Fibroblast of lung (primary cell): ENCODE measurements around the gene SLC2A1. TPM values are rescaled to one million over a fixed set of nuclear protein-coding genes. Genes with fewer than 3 reads are reported as not detected.

ENCODE experiments used
- DNase-seq, 2 donors: peaks; one replicate each; pipeline versions ENCODE4 v3.0.0 to v3.0.0-alpha.2; 2010; ENCODE audit warnings: low read depth in 2 of 2
- H2AFZ ChIP-seq: 2 replicates; pipeline ENCODE4 v1.5.1; 2012; ENCODE audit warnings: low read length, control low read depth, inconsistent platforms
- H3K27ac ChIP-seq: 2 replicates; pipeline ENCODE4 v1.5.1; 2011; ENCODE audit warnings: low read length, control low read depth; ENCODE audit not compliant: insufficient read depth
- H3K27me3 ChIP-seq: 2 replicates; pipeline ENCODE4 v1.5.1; 2011; ENCODE audit warnings: mild to moderate bottlenecking, low read length; ENCODE audit not compliant: control insufficient read depth, insufficient read depth
- H3K36me3 ChIP-seq: 2 replicates; pipeline ENCODE4 v1.5.1; 2011; ENCODE audit warnings: low read length; ENCODE audit not compliant: control insufficient read depth, insufficient read depth
- H3K4me1 ChIP-seq: 2 replicates; pipeline ENCODE4 v1.5.1; 2011; ENCODE audit warnings: low read length; ENCODE audit not compliant: control insufficient read depth, insufficient read depth; ENCODE audit errors: extremely low read depth
- H3K4me2 ChIP-seq: 2 replicates; pipeline ENCODE4 v1.5.1; 2011; ENCODE audit warnings: low read length, control low read depth; ENCODE audit not compliant: insufficient read depth; ENCODE audit errors: extremely low read depth
- H3K4me3 ChIP-seq, 4 experiments: fragments of 200-600 bp in 1 of 4; sonication (generic) in 1 of 4; replicated peaks in 1 of 4; 2 replicates each; pipeline ENCODE4 v1.5.1; 2011 to 2016; ENCODE audit warnings: low read length in 4 of 4, low read depth in 3 of 4, mild to moderate bottlenecking in 3 of 4, control low read depth in 2 of 4, inconsistent platforms in 1 of 4, mixed read lengths in 1 of 4; ENCODE audit not compliant: insufficient read depth in 1 of 4; ENCODE audit errors: control extremely low read depth in 1 of 4
- H3K79me2 ChIP-seq: 2 replicates; pipeline ENCODE4 v1.5.1; 2012; ENCODE audit warnings: mild to moderate bottlenecking, low read length, inconsistent platforms; ENCODE audit not compliant: control insufficient read depth, insufficient read depth
- H3K9ac ChIP-seq: 2 replicates; pipeline ENCODE4 v1.5.1; 2011; ENCODE audit warnings: mild to moderate bottlenecking, low read length, control low read depth; ENCODE audit not compliant: insufficient read depth
- H3K9me3 ChIP-seq: 2 replicates; pipeline ENCODE4 v1.5.1; 2012; ENCODE audit warnings: low read depth, low read length; ENCODE audit not compliant: control insufficient read depth, insufficient read depth
- H4K20me1 ChIP-seq: 2 replicates; pipeline ENCODE4 v1.5.1; 2011; ENCODE audit warnings: low read length; ENCODE audit not compliant: control insufficient read depth, insufficient read depth; ENCODE audit errors: extremely low read depth
- CTCF ChIP-seq, 2 donors: IDR thresholded peaks in 1 of 2; conservative IDR thresholded peaks in 1 of 2; 1 replicate in 1 of 2; 2 replicates in 1 of 2; pipeline ENCODE4 v1.5.1; 2011 to 2012; ENCODE audit warnings: low read length in 2 of 2, control low read depth in 1 of 2, inconsistent platforms in 1 of 2, low read depth in 1 of 2, mild to moderate bottlenecking in 1 of 2
- EZH2 ChIP-seq: IDR thresholded peaks from 2 replicates; pipeline ENCODE4 v1.5.1; 2012; ENCODE audit warnings: low read length, control low read depth, mild to moderate bottlenecking; ENCODE audit errors: missing control alignments
- polyA plus RNA-seq, 2 donors: library from polyadenylated mRNA; depleted of rRNA in 1 of 2; stranded (reverse) in 1 of 2; unstranded in 1 of 2; fragments of >200 nt; gene quantifications; 2 replicates each; pipeline ENCODE4 v1.2.1, GENCODE V29; 2011 to 2012; ENCODE audit warnings: missing spikeins in 1 of 2
- total RNA-seq: library from RNA; depleted of rRNA; stranded (reverse); fragments of >200 nt; gene quantifications from 2 replicates; pipeline ENCODE4 v1.2.1, GENCODE V29; 2014

The SLC2A1 gene
- total and polyA plus RNA-seq, 2 donors (not counting 1 experiment from before 2014, with no cell fraction given): 29.9 to 56.5 TPM

DNA sequence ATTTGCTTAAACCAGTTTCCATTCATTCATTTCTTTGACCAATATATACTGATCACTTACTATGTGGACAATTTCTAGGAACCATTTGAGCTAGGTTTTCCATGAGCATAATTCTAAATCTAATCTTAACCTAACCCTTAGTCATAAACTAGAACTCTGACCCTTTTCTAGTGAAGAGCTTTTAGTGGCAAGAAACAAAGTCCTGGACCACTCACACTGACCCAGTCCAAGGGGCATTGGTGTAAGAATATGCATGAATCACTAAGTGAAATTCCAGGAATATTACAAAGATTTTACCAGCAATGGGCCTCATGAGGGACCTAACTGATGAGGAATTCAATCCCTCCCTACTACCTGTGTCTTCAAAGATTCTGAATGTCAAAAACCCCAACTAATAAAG lies 40.6 kb upstream of the SLC2A1 start:
- TF ChIP-seq EZH2 (no peak), CTCF (conservative IDR thresholded peaks at IDR 0.05 in 1 of 2, IDR thresholded peaks at IDR 0.05 in 1 of 2; ENCODE audit: low read depth in 1 of 2, low read length in 2 of 2) (no peak)
- Histone ChIP-seq H3K4me2 (no peak overlapping the region), H4K20me1 (no peaks in the 10 kb centered on the region), H3K9me3 (no peaks in the 10 kb centered on the region), H3K27ac (no peak overlapping the region), H3K36me3 (no peaks in the 10 kb centered on the region), H3K4me3 (no peak overlapping the region), H3K27me3 (no peaks in the 10 kb centered on the region), H2AFZ (no peak overlapping the region), H3K79me2 (no peaks in the 10 kb centered on the region), H3K4me1 (no peaks in the 10 kb centered on the region), H3K9ac (no peak overlapping the region)
- DNase-seq: peak in 1 of 2 donors; percentile 78

GRCh38 chr1:42998386-42998785 lies 39.7 kb upstream of the SLC2A1 start:
- Histone ChIP-seq H3K9me3 (no peaks in the 10 kb centered on the region), H3K27me3 (no peaks in the 10 kb centered on the region), H3K4me2 (no peak overlapping the region), H4K20me1 (no peaks in the 10 kb centered on the region), H2AFZ (no peak overlapping the region), H3K9ac (no peak overlapping the region), H3K27ac (no peak overlapping the region), H3K79me2 (no peaks in the 10 kb centered on the region), H3K4me1 (no peaks in the 10 kb centered on the region), H3K36me3 (no peaks in the 10 kb centered on the region), H3K4me3 (no peak overlapping the region)
- peak in 1 of 2 donors; percentile 64 for DNase-seq
- no peak for TF ChIP-seq CTCF (conservative IDR thresholded peaks at IDR 0.05 in 1 of 2, IDR thresholded peaks at IDR 0.05 in 1 of 2; ENCODE audit: low read depth in 1 of 2, low read length in 2 of 2)
- TF ChIP-seq EZH2: no peak

DNA sequence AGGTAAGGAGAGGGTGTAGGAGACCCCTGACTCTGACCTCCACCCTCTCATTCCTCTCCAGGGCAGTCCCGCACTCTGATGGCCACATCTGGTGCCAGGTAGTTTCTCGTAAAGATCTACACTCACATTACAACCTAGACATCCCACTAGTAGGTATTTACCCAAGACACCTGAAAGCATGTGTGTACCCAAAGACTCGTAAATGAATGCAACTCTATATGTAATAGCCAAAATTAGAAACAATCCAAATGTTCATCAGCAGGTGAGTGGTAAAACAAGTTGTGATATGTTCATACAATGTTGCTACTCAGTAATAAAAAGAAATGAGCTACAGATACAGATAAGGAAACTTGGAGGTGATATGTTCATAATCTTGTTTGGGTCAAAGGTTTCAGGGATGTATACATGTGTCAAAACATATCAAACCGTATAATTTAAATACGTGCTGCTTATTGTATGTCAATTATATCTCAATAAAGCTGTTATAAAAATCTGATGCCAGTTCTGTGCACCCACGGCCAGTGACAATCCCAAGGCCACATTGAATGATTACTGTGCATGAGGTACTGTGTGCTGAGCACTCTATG lies 37.8 kb upstream of the SLC2A1 start:
- no peak for DNase-seq
- H4K20me1 ChIP-seq: no peaks in the 10 kb centered on the region
- no peak for TF ChIP-seq CTCF (conservative IDR thresholded peaks at IDR 0.05 in 1 of 2, IDR thresholded peaks at IDR 0.05 in 1 of 2; ENCODE audit: low read depth in 1 of 2, low read length in 2 of 2)
- TF ChIP-seq EZH2: no peak
- no peak overlapping the region for H3K27ac ChIP-seq
- no peak overlapping the region for H3K4me3 ChIP-seq
- no peaks in the 10 kb centered on the region for H3K79me2 ChIP-seq
- H2AFZ ChIP-seq: no peak overlapping the region
- no peak overlapping the region for H3K4me2 ChIP-seq
- no peak overlapping the region for H3K9ac ChIP-seq
- no peaks in the 10 kb centered on the region for H3K36me3 ChIP-seq
- no peaks in the 10 kb centered on the region for H3K27me3 ChIP-seq
- H3K4me1 ChIP-seq: no peaks in the 10 kb centered on the region
- H3K9me3 ChIP-seq: no peaks in the 10 kb centered on the region
